Measurements from ENCODE around the gene ELP1.
"Not testable (repeated sequence)": the region's sequence is repeated elsewhere in the genome, so short reads cannot be mapped to it uniquely, and the experiment has no call there.

ELP1 gene

DNA sequence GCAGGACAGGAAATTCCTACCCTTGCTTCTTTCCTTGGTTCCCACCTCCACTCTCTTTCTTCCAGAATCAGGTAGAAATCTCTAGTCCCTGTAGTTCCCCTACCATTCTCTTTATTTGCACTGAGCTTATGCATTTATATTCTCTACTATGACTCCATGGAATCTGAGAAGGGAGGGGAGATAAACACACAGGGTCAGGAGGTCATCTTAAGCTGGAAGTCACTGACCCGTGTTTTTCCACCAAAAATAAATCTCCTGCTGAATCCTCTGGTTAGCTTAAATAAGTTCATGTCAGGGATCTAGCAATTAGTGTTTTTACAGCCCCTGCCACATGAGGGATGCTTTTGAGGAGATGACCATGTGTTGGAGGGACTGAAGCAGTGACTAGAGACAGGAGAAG, 81.8 kb downstream of the ELP1 start:
- DNase-seq: no peak

DNA sequence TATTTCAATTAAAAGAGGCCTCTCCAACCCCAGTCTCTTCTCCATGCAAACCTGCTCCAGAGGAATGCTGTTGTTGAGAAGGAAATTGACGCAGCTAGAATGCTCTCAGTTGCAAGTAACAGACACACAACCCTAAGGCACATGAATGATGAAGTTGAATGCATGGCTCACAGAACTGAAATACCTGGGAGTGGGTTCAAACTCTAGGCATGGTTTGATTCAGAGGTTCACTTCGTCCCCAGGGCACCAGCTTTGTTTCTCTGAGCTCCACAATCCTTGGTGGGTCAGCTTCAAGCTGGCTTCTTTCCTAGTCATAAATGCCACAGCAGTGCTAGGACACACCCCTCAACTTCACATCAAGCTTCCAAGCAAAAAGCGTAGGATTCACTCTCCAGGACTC, 82.8 kb downstream of the ELP1 start:
- DNase-seq: no peak

DNA sequence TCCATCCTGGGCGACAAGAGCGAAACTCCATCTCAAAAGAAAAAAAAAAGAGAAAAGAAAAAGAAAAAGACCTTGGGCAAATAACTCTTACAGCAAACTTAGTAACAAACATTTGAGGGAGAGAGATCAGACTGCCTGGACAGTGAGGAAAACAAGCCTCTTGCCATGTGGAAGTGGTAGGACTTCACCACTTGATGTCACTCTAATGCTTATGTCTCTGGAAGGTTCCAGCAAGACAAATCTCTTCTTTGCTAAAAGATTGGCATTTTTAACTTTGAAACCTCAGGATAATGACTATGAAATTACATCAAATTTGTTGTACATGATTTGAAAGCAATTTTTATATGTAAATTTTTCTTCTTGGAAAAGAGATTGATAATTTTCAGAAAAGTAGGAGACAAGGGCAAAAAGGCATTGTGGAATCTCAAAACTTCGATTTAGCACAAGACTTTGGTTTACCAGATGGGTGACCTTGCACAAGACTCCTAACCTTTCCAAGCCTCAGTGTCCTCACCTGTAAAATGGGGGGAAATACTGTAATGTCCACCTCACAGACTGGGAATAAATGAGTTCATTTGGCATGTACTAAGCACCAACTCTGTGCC, 83.5 kb downstream of the ELP1 start:
- no peak for DNase-seq

DNA sequence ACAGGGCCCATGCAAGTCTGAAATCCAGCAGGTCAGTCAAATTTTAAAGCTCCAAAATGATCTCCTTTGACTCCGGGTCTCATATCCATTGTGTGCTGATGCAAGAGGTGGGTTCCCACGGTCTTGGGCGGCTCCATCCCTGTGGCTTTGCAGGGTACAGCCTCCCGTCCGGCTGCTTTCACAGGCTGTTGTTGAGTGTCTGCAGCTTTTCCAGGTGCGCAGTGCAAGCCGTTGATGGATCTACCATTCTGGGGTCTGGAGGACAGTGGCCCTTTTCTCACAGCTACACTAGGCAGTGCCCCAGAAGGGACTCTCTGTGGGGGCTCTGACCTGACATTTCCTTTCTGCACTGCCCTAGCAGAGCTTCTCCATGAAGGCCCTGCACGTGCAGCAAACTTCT, 85.6 kb downstream of the ELP1 start:
- DNase-seq: not testable (repeated sequence)

DNA sequence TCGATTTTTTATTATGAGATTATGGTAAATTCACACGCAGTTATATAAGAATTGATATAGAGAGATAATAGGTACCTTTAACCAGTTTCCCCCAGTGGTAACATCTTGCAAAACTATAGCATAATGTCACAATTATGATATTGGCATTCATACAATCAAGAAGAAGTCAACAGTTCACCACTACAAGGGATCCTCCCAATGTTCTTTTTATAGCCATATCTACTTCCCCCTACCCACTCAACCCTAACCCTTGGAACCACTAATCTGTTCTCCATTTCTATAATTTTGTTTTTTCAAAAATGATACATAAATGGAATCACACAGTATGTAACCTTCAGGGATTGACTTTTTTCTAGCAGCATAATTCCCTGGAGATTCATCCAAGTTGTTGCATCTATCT, 88.0 kb downstream of the ELP1 start:
- no peak for DNase-seq

DNA sequence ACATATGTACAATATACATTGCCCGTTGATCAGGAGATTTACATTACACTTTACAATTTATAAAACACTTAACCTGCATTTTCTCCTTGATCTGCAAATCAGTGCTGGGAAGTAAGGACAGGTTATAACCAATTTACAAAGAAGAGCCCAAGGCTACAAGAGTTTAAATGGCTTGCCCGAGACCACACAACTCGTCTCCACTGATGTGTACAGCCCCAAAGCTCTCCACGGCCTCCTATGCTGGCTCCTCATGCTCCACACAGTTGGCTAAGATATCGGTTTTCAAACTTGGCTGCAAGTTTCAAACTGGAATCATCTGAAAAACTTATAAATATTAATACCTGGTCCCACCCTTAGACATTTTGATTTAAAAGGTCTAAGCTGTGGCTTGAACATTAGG, 88.4 kb downstream of the ELP1 start:
- DNase-seq: no peak

DNA sequence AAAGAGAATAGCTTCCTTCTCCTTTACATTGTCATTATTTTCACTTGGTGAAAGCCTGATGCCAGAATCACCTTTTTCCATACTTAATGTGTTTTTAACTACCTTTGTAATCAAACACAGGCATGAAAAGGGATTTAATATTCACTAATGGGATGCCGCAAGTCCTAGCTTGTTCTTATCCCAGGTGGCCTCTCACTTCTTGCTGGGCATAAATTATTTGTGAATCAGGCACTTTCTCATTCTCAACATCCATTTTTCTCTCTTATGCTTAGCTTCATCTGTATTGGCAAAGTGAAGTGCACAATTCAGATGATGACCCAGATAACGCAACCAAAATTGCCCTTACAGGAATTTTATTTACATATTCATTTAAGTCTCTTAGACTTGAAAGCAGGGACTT, 89.1 kb downstream of the ELP1 start:
- no peak for DNase-seq

DNA sequence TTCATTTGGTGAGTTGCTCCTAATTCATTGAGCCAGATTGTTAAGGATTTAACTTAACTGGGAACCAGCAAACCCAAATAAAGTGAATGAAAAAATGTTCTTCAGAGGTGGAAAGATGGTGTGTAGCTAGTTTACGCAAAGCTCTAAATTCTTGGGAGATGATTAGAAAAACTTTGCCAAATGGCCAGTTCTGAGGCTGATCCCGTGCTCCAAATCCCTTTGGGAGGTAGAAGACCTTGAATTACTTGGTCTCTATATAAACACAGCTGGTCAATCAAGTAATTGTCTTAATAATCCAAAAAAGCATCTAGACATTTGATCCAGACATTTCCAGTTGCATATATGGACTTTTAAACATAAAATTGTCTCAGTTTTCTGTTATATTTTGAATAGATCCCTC, 89.5 kb downstream of the ELP1 start:
- no peak for DNase-seq

DNA sequence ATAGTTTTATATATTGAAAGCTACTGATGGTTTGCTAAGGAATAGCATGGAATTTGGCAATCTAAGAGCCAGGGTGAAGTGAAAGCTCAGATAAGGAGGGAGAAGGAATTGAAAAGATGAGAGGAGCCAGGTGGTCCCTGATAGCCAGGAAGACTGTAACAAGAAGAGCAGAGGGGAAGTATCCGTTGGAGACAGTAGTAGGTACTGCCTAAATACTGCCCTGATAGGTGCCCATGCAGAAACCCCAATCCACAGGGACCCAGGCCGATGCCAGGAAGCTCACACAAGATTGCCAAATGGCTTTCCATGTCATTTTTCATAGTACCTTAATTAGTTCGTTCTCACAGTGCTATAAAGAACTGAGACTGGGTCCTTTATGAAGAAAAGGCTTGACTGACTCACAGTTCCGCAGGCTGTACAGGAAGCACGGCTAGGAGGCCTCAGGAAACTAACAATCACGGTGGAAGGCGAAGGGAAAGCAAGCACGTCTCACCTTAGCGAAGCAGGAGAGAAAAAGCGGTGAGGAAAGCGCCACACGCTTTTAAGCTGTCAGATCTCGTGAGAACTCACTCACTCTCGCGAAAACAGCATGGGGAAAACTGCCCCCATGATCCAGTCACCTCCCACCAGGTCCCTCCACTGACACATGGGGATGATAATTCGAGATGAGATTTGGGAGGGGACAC, 91.2 kb downstream of the ELP1 start:
- DNase-seq: no peak

DNA sequence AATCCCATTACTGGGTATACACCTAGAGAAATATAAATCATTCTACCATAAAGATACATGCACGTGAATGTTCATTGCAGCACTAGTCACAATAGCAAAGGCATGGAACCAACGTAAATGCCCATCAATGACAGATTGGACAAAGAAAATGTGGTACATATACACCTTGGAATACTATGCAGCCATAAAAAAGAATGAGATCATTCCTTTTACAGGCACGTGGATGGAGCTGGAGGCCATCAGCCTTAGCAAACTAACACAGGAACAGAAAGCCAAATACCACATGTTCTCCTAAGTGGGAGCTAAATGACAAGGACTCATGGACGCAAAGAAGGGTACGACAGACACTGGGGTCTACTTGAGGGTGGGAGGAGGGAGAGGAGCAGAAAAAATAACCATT, 94.4 kb downstream of the ELP1 start:
- DNase-seq: not testable (repeated sequence)

DNA sequence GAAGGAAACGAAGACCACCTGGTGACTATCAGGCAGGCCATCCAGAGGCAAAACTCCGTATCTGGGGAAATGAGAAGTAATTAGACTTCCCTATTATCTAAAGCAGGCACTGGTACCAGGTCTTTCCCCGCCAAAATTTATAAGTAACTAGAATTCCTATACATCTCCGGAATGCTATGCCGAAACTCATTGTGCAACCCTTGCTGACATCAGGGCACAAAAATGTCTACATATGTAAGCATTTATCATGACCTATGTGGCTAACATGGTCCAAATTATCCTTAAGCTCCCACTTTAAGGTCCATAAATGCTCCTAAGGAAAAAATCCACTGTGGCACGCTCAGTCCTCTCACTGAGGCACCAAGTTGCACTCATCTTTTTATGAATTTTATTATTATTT, 95.9 kb downstream of the ELP1 start:
- DNase-seq: no peak

DNA sequence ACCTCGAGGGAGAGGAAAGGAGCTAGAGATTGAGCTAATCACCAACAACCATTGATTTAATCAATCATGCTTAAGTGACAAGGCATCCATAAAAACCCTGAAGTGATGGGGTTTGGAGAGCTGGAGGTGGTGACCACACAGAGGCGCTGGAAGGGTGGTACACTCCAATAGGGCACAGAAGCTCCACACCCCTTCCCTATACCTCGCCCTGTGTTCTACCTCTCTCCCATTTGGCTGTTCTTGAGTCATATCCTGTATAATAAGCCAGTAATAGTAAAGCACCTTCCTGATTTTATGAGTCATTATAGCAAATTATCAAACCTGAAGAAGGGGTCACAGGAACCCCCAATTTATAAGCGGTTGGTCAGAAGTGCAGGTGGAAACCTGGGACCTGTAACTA, 96.4 kb downstream of the ELP1 start:
- DNase-seq: no peak

DNA sequence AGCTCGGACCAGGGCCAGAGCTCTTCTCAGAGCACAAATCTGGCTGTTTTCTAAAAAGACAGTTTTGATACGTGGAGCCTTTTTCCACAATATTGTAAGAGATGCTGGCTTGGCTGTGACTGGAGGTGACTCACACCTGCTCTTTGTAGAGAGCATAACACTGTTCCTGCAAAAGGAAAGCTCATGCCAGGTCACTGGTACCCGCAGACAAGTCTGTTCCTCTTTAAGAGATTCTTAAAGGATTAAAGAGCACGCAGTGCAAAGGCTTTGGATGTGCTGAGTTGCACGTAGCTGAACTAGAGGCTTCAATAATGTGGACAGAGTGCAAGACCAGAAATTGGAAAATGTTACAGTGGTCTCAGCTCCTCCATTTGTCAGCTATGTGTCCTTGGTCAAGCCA, 97.1 kb downstream of the ELP1 start:
- DNase-seq: no peak

DNA sequence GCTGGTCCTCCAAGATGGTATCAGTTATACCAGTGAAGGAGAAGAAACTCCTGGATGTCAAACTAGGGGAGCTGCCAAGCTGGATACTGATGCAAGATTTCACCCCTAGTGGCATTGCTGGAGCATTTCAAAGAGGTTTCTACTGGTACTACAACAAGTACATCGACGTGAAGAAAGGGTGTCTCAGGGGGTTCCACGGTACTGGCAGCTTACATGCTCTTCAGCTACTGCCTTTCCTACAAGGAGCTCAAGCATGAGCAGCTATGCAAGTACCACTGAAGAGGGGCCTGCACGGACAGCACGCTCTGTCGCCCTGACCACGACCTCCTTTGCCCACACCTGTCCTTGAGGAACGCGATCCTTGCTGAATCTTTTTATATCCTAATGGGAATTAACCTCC, 97.6 kb downstream of the ELP1 start:
- DNase-seq: no peak

DNA sequence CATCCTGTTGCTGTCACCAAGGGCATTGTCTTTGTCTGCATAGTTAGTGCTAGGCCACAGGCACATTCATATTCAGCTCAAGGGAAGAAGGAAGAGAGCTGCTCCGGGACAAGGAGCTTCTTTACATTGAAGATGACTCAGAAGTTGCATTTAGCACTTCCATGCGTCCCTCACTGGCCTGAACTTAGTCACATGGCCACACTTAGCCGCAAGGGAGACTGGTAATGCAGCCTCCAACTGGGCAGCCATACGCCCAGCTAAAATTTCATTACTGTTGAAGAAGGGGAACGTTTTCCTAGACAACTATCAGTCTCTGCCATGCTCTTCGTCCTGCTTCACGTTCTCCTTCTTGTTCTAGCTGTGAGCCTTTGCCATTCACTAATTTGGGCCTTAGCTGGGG, 98.1 kb downstream of the ELP1 start:
- no peak for DNase-seq

DNA sequence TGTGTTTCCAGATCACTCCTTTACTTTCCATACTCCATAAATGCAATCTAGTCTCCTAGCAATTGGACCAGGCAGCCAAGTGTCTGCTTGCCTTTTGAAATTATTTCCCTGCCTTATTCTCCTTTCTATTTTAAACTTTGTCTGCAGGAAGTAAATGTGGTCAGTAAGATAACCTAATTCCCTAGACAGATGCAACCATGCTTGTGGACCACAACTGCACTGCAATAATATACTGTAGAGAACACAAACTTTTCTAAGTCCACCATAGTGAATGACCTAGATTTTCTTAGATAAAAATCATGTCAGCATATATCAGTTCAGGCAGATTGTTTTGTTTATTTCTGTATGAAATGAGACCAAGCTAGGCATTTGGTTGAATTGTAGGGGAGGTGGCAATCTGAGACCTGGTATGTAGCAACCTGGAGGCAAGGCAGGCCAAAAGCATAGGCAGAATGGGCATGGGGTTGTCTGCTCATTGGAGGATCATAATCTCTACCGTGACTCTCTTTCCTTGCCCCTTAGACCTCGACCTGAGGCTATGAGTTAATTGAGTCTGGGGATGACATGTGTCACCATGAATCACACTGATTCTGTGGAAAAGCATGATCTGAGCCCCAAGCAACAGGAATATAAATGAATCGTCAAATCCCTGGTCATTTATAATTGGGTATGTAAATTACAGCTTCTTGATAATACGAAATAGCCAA, 98.8 kb downstream of the ELP1 start:
- DNase-seq: no peak

DNA sequence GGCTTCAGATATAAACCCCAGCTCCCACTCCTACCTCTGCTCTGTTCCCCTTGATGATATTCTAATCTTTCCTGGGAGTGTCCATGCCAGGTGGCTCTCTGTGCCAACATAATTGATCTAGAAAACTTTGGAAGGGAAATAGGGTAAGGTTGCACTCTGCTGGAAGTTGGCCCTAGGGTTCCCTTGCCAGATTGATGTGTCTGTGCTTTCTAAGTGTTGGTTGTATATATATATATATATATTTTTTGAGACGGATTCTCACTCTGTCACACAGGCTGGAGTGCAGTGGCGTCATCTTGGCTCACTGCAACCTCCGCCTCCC, 101.8 kb downstream of the ELP1 start:
- DNase-seq: no peak

DNA sequence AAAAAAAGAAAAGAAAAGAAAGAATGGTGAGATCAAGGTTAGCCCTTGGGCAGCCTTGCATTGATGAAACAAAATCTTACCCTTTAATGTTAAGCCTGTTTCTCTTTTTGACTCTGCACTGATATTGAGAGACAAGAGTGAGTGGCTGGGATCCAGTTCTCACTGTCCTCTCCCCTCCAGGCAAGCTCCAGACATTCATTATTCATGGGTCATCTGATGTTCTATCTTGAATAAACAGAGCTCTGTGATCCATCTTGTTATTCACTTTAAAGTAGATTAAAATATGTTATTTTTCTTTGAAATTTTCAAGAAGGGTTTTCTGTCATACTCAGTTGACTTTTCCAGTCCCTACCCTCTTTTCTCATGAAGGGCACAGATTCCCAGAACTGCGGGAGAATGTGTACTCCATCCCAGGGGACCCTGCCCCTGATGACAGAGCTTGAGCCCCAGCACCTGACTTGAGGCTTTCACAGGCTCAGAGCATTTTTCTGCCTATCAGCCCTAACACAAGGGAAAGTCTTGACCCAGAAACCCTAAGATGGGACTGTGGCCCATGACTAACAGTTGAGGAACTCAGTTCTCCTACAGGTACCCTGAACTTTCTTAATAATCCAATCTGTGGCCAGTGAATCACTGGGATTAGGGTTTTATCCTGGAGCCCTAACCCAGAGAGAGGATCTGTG, 102.3 kb downstream of the ELP1 start:
- no peak for DNase-seq

DNA sequence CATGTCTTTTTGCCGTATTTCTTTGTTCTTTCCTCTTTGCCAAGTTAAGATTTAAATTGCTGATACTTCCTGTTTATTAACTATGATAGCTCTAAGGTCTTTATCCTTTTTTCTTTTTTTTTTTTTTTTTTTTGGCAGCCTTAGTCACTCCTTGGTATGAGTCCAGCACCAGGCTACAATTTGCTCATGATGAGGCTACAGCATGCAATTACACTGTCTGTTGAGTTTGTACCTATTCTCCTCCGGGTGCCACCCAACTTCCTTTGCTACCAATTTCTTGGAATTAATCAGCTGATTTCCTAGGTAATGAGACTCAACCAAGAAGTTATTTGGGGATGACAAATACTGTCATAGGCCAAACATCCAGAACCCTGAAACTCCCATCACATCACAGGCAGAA, 103.7 kb downstream of the ELP1 start:
- DNase-seq: no peak

DNA sequence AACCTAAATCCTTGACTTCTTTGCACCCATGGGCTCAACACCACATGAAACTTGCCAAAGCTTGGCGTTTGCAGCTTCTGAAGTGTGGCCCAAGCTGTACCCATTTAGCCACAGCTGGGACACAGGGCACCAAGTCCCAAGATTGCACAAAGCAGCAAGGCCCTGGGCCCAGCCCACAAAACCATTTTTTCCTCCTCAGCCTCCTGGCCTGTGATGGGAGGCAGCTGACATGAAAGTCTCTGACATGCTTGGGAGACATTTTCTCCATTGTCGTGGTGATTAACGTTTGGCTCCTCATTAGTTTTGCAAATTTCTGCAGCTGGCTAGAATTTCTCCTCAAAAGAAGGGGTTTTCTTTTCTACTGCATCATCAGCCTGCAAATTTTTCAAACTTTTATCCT, 110.1 kb downstream of the ELP1 start:
- DNase-seq: no peak

Data from NCI-H510A (cell line).